Measurements from ENCODE around the gene PDE11A.
"Not testable (repeated sequence)": the region's sequence is repeated elsewhere in the genome, so short reads cannot be mapped to it uniquely, and the experiment has no call there.

PDE11A gene

DNA sequence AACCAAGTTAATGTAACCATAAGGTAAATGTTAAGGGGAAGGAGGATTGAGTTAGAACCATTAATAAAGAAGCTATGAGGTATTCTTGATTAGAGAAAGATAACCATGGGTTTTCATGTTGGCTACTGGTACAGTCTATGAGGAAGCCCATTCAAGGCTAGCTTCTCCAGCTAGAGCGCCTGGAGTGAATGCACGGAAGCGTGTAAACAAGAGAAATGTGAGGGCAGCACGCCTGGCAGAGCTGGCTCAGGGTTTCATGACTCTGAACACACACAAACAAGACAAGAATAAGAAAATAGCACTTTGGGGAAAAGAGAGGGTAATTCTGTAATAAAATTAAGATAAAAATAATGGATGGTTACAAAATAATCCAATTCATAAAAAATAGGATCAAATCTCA lies 255.3 kb downstream of the PDE11A start:
- DNase-seq (ENCODE audit: low spot score) = no peak

DNA sequence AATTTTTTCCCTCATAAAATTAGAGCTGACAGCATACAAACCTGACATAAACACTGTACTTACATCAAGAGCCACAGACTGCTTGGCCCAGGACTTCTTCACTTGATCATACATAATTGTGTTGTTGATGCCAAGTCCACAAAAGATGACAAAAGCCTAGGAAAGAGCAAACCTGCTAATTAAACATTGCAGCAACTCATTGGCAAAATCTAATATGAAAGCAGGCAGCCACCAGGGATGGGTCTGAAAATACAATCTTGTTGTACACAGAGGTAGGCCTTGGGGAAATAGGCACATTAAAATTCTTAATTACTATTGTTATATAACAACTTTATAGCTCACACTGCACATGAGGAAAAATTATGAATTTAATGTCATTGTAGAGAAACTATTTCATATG lies 255.8 kb downstream of the PDE11A start:
- DNase-seq (ENCODE audit: low spot score) = no peak

DNA sequence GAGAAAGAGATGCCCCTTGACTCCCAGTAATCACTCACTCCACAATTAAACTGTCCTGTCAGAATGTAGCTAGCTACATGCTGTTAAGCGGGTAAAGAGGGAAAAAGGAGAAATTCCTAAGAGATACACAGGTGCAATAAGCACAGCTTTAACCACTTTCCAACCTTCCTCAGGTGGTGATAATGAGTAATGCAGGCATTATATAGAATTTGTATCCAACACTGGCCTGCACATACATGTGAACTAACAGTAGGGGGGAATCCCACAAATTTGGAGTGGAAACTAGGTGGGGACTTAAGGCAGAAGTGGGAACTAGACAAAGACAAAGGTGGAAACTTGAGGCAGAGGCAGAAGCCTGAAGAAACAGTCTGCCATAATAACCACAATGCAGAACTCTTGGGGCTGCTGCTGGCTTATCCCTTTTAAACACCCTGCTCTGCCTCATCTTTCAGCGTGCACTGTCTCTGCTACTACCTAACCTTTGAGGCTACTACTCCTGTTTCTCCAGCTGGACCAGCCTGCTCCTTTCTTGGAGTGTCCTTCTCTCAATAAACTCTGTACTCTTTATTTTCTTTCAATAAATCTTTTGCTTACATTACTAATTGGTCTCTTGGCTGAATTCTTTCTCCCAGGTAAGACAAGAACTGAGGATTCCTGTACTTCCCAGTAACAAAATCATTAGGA lies 259.7 kb downstream of the PDE11A start:
- no peak for DNase-seq (ENCODE audit: low spot score)

DNA sequence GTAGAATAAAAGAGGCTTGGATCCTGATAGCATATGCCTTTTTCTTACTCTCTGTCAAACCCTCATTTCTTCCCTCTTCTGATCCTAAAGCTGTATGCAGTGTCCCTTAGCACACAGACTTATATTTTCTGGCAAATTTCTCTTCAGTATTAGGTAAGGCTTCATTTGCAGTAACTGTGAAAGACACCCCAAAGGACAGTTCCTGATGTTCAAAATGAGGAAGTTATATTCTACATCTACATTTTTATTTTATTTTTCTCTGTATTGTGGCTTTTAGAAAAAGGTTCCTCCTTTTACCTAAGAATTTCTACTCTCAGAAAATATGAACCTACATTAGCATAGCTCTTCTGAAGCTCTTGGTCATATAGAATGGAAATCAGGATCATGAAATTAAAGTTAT lies 261.7 kb downstream of the PDE11A start:
- no peak for DNase-seq (ENCODE audit: low spot score)

DNA sequence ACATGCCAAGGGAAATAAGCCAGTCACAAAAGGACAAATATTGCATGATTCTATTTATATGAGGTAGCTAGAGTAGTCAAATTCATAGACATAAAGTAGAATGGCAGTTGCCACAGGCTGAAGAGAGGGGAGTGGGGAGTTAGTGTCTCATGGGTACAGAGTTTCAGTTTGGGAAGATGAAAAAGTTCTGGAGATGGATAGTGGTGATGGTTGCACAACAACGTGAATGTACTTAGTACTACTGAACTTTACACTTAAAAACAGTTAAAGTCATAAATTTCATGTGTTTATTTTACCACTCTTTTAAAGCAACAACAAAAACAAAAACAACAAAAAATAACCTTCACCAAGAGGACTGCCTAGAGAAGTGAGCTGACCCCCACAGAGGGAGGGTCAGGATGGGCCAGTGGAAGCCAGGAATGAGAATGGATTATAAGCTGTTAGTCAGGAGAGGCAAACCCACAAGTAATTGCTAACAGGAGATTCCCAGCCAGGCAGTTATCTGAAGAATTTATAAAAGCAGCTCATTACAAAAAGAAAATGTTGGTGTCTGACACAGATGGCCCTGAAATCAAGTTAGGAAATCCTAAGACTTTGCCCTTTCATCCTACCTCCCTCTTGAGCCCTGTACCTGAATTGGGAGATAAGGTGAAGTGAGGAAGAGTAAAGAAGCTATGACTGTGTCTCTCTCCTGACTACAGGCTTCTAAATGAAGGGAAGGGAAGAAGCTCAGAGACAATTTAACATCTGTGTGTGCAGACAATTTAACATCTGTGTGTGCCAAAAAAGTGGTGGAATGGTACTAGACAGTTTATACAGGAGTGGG lies 263.4 kb downstream of the PDE11A start:
- DNase-seq (ENCODE audit: low spot score) = no peak

GRCh38 chr2:177806025-177806424 lies 266.6 kb downstream of the PDE11A start:
- DNase-seq (ENCODE audit: low spot score) = no peak

GRCh38 chr2:177799531-177799930 lies 273.0 kb downstream of the PDE11A start:
- DNase-seq (ENCODE audit: low spot score) = peak; percentile 11

DNA sequence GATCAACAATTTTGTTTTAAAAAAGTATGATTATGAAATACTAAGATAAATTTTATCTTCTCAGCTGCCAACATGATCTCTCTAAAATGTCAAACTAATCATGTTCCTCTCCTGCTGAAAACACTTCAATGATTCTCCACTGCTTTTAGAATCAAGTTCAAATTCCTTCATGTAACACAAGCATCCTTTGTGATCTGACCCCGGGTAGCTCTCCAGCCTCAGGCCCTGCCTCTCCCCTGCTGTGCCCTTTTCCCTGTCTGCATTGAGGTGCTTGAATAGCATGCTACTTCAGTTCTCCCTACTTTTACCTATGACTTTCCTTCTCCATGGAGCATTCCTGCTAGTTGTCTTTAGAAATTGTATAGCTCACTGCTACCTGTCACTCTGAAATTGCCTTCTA lies 274.8 kb downstream of the PDE11A start:
- no peak for DNase-seq (ENCODE audit: low spot score)

DNA sequence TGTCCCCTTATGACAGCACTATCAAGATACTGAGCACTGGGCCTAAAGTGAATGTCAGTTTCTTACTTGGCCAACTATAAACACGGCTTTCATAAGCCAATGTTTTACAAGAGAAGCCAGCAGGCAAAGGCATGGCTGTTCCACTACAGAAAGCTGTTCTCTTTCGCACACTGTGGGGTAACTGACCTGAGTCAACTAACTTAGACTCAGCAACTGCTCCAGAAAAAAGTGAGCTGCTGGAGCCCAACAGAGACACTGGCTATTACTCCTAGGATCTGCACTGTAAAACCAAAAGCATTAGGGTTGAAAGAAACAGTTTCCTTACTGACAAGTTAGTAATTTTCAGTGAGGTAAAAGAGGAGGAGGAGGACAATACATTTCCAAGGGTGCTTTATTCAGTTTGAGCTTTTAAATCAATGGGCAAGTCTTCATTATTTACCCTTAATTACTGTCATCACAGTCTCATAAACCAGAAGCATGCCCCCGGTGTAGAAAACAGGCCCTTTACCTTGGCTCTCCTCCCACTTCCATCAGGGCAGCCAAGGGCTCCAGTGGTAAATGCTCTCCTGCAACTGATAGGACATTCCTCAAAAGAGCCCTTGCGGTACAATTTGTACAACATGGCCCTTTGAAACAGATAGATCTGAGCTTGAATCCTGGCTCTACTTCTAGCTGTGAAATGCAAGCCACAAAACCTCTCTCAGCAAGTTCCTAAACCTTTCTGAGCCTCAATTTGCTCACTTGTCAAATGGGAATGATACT lies 275.7 kb downstream of the PDE11A start:
- no peak for DNase-seq (ENCODE audit: low spot score)

- DNase-seq (ENCODE audit: low spot score) = no peak
Measured at GRCh38 chr2:177796011-177796410, 276.6 kb downstream of the PDE11A start.

- not testable (repeated sequence) for DNase-seq (ENCODE audit: low spot score)
Measured at GRCh38 chr2:177785143-177785542, 287.4 kb downstream of the PDE11A start.

- no peak for DNase-seq (ENCODE audit: low spot score)
Measured at GRCh38 chr2:177784745-177785067, 287.9 kb downstream of the PDE11A start.

GRCh38 chr2:177783835-177784744 lies 288.5 kb downstream of the PDE11A start:
- no peak for DNase-seq (ENCODE audit: low spot score)

GRCh38 chr2:177783091-177783490 lies 289.5 kb downstream of the PDE11A start:
- DNase-seq (ENCODE audit: low spot score) = no peak

GRCh38 chr2:177782613-177783012 lies 290.0 kb downstream of the PDE11A start:
- no peak for DNase-seq (ENCODE audit: low spot score)

- no peak for DNase-seq (ENCODE audit: low spot score)
Measured at GRCh38 chr2:177778472-177778871, 294.1 kb downstream of the PDE11A start.

DNA sequence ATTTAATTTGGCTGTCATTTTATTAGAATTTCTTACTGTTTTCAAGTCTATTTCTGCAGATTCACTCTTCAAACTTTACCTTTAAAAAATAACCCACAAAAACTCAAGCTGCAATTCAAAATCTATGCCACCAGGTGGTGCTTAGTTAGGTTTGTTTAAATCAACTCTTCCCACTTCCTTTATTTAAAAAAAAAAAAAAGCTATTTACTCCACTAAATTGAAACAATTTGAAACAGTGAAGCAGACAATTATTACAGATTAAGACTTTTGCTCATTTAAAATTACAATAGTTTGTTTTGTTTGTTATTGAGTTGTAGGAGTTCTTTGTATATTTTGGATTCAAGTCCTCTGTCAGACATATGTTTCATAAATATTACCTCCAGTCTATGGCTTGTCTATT lies 300.0 kb downstream of the PDE11A start:
- no peak for DNase-seq (ENCODE audit: low spot score)

GRCh38 chr2:177771191-177771590 lies 301.4 kb downstream of the PDE11A start:
- peak; percentile 15 for DNase-seq (ENCODE audit: low spot score)

DNA sequence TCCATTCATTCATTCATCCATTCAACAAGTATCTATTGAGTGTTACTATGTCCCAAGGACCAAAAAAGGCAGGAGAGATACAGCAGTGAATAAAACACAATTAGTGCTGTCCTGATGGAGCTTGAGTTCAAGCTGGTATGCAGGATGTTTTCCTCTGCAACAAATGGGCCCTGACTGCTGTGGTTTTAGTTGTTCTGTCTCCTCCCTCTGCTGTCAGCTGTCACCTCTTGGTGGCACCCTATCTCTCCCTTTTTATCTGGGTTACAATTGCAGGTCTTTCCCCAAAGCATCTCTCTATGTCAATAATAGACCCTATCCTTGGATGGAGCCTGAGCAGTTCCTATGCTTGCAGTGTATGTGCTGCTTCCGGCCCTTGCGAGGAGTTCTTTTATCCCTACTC lies 304.8 kb downstream of the PDE11A start:
- no peak for DNase-seq (ENCODE audit: low spot score)

DNA sequence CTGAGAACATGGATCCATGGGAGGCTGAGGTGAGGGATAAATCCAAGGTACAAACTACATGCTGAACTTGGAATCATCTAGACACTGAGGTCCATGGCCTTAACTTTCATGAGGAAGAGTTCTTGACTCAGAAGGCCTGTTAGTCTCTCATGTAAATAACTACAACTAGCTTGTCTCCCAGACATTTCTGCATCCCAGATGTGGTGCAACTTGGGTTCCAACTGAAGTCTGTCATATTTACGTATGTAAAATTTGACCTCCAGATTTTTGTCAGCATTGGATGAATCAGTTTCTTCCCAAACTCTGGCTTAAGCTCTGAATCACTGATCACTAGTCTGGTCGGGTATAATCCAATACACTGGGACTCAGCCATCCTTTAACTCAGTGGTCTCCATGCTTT lies 306.9 kb downstream of the PDE11A start:
- no peak for DNase-seq (ENCODE audit: low spot score)

- peak; percentile 43 for DNase-seq (ENCODE audit: low spot score)
Measured at GRCh38 chr2:177763531-177764265, 308.9 kb downstream of the PDE11A start.

Measured in HuH-7.5 (cell line).